Esophagus muscularis mucosa (tissue), 3 donors: ENCODE measurements around the gene GAPVD1.

Experiments used
- CTCF ChIP-seq, 3 experiments: fragments of 200-600 bp in 2 of 3; fragments of 450-650 bp in 1 of 3; sonication (generic) in 2 of 3; IDR thresholded peaks; one replicate each; pipeline ENCODE4 v1.5.1; 2017 to 2019; ENCODE audit warnings: antibody characterized with exemption in 3 of 3, mild to moderate bottlenecking in 2 of 3, moderate library complexity in 1 of 3
- POLR2A ChIP-seq: fragments of 450-650 bp; IDR thresholded peaks from one replicate; pipeline ENCODE4 v1.6.1; 2017; ENCODE audit warnings: antibody characterized with exemption, moderate library complexity, mild to moderate bottlenecking, low read depth

GRCh38 chr9:125260561-125260960 lies 1.1 kb upstream of the GAPVD1 start:
- TF ChIP-seq POLR2A (no peak), CTCF (IDR thresholded peaks at IDR 0.05) (no peak)
